SU-DHL-6 (cell line): ENCODE results near the gene PRPF8.

ENCODE experiments used
- H2AFZ ChIP-seq: fragments of 200-600 bp; sonication (generic); 2 replicates; pipeline ENCODE4 v1.6.1; 2014; ENCODE audit warnings: low read depth, mild to moderate bottlenecking, moderate library complexity, mixed read lengths, antibody characterized with exemption, low read length; ENCODE audit not compliant: severe bottlenecking
- H3F3A ChIP-seq: fragments of 200-600 bp; shearing (Covaris generic); 2 replicates; pipeline ENCODE4 v1.6.0; 2016; ENCODE audit warnings: antibody characterized with exemption, mild to moderate bottlenecking; ENCODE audit not compliant: insufficient read depth
- H3K27ac ChIP-seq: fragments of 200-600 bp; sonication (generic); 2 replicates; pipeline ENCODE4 v1.5.1; 2016; ENCODE audit warnings: low read depth, mild to moderate bottlenecking, low read length, moderate library complexity, mixed read lengths
- H3K27me3 ChIP-seq: fragments of 200-600 bp; sonication (generic), shearing (Covaris generic); 2 replicates; pipeline ENCODE4 v1.6.0; 2014; ENCODE audit warnings: mild to moderate bottlenecking, low read length
- H3K36me3 ChIP-seq: fragments of 200-600 bp; sonication (generic); 2 replicates; pipeline ENCODE4 v1.6.1; 2014; ENCODE audit warnings: mild to moderate bottlenecking, low read length, mixed read lengths
- H3K4me2 ChIP-seq: fragments of 300-600, 200-600 bp; shearing (Covaris generic), sonication (generic); 2 replicates; pipeline ENCODE4 v1.6.0; 2014; ENCODE audit warnings: low read length, low read depth, mild to moderate bottlenecking; ENCODE audit not compliant: poor library complexity, severe bottlenecking
- H3K4me3 ChIP-seq: fragments of 200-600 bp; sonication (generic); 2 replicates; pipeline ENCODE4 v1.5.1; 2014; ENCODE audit warnings: antibody characterized with exemption, low read length, mild to moderate bottlenecking, mixed read lengths; ENCODE audit not compliant: insufficient read depth, poor library complexity, severe bottlenecking
- H3K79me2 ChIP-seq: fragments of 200-600 bp; sonication (generic); 2 replicates; pipeline ENCODE4 v1.6.1; 2014; ENCODE audit warnings: mild to moderate bottlenecking, low read length, moderate library complexity; ENCODE audit not compliant: insufficient read depth
- H3K9ac ChIP-seq: fragments of 200-600 bp; sonication (generic); 2 replicates; pipeline ENCODE4 v1.7.0; 2014; ENCODE audit warnings: mild to moderate bottlenecking, low read length
- H3K9me2 ChIP-seq: fragments of 200-600 bp; sonication (generic); replicated peaks from 2 replicates; pipeline ENCODE4 v1.6.1; 2014; ENCODE audit warnings: low read length; ENCODE audit not compliant: insufficient read depth
- H3K9me3 ChIP-seq: fragments of 200-600 bp; sonication (generic); 2 replicates; pipeline ENCODE4 v1.6.1; 2014; ENCODE audit warnings: low read length, mixed read lengths; ENCODE audit not compliant: insufficient read depth
- H4K20me1 ChIP-seq: fragments of 200-600 bp; sonication (generic); 2 replicates; pipeline ENCODE4 v1.6.1; 2014; ENCODE audit warnings: low read depth, mild to moderate bottlenecking, antibody characterized with exemption, low read length, moderate library complexity, mixed read lengths
- EZH2phosphoT487 ChIP-seq: fragments of 200-600 bp; sonication (generic), shearing (Covaris generic); conservative IDR thresholded peaks from 2 replicates; pipeline ENCODE4 v1.6.1; 2018; ENCODE audit warnings: mild to moderate bottlenecking, antibody characterized with exemption, low read length, moderate library complexity, mixed read lengths
- TF ChIP-seq, protein P1 (sequence below): fragments of 200-600 bp; sonication (generic); IDR thresholded peaks from one replicate; pipeline ENCODE4 v1.5.1; 2017; ENCODE audit warnings: antibody characterized with exemption, mild to moderate bottlenecking, low read length, moderate library complexity; ENCODE audit not compliant: insufficient read depth, poor library complexity, severe bottlenecking

The PRPF8 gene

DNA sequence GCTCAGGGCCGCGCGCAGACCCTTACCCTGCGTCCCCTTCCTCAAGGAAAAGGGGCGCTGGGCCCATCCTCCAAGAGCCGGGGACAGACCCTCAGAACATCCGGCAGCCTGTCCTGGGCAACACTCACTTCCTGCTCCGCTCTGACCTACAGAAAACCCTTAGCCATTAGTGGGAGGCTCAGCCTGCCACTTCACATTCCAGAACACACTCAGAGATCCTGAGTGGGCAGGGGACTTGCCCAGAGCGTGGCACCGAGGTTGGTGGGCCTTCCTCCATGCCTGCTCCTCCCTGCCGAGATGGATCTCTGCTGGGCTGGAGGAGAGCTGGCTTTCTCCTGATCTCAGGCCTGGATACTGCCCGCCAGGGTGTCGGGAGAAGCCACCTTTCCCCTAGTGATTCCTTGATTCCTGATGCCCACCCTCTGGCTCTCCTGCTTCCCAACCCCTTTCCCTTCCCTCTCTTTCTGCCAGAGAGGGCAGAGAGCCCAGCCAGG, 40.6 kb downstream of the PRPF8 start:
- no peak overlapping the region for H3K27ac ChIP-seq
- H3K9ac ChIP-seq, result 0 out of 2 replicates have a peak overlapping the region, but pooled peaks have one; percentile 19
- H3K4me2 ChIP-seq, result peak overlapping the region; percentile 47
- H3K36me3 ChIP-seq, result no peaks in the 10 kb centered on the region
- H3K9me3 ChIP-seq, result no peaks in the 10 kb centered on the region
- H3F3A ChIP-seq, result no peaks in the 10 kb centered on the region
- no peaks in the 10 kb centered on the region for H3K79me2 ChIP-seq
- H2AFZ ChIP-seq, result no peak overlapping the region
- H3K27me3 ChIP-seq, result no peaks in the 10 kb centered on the region
- H3K4me3 ChIP-seq, result no peak overlapping the region
- no peaks in the 10 kb centered on the region for H4K20me1 ChIP-seq
- TF ChIP-seq, protein P1, sequence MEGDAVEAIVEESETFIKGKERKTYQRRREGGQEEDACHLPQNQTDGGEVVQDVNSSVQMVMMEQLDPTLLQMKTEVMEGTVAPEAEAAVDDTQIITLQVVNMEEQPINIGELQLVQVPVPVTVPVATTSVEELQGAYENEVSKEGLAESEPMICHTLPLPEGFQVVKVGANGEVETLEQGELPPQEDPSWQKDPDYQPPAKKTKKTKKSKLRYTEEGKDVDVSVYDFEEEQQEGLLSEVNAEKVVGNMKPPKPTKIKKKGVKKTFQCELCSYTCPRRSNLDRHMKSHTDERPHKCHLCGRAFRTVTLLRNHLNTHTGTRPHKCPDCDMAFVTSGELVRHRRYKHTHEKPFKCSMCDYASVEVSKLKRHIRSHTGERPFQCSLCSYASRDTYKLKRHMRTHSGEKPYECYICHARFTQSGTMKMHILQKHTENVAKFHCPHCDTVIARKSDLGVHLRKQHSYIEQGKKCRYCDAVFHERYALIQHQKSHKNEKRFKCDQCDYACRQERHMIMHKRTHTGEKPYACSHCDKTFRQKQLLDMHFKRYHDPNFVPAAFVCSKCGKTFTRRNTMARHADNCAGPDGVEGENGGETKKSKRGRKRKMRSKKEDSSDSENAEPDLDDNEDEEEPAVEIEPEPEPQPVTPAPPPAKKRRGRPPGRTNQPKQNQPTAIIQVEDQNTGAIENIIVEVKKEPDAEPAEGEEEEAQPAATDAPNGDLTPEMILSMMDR, result no peak
- TF ChIP-seq EZH2phosphoT487, result no peak
- H3K9me2 ChIP-seq, result no peaks in the 10 kb centered on the region

DNA sequence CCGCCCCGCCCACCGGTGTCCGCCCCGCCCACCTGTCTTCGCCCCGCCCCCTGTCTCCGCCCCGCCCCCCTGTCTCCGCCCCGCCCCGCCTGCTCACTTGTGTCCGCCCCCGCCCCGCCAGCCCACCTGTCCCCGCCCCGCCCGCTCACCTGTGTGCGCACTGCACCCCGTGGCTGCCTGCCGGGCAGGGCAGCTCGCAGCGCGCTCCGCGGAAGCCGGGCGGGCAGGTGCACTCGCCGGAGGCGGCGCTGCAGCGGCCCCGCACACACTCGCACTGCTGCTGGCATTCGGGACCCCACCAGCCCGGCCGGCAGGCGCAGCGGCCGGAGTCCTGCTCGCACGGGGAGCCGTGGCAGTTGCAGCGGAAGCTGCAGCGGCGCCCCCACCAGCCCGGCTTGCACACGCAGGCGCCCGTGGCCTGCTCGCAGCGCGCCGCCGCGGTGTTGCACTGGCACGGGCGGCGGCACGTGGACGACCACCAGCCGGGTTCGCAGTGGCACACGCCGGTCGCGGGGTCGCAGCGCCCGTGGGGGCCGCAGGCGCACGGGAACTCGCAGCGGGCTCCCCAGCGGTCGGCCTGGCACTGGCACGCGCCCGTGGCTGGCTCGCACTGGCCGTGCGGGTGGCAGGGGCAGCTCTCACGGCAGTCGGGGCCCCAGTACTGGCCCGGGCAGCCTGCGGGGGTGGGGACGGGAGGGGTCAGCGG, 41.2 kb downstream of the PRPF8 start:
- Histone ChIP-seq H3K4me2 (peak overlapping the region; percentile 47), H2AFZ (no peak overlapping the region)
- TF ChIP-seq, protein P1, result peak; percentile 14
- no peak for TF ChIP-seq EZH2phosphoT487

DNA sequence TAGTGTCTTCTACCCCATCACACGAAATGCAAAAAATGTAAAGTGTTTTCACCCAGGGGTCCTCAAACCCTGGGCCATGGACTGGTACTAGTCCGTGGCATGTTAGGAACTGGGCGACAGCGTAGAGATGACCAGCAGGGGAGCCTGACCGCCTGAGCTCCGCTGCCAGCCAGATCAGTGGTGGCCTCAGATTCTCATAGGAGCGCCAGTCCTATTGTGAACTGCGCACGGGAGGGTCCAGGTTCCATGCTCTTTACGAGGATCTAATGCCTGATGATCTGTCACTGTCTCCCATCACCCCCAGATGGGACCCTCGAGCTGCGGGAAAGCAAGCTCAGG, 43.6 kb downstream of the PRPF8 start:
- Histone ChIP-seq H3K4me3 (no peak overlapping the region), H3K27ac (no peak overlapping the region), H3K27me3 (no peaks in the 10 kb centered on the region), H3K9me3 (no peaks in the 10 kb centered on the region), H2AFZ (no peak overlapping the region), H3F3A (no peaks in the 10 kb centered on the region), H3K4me2 (no peak overlapping the region), H3K79me2 (no peaks in the 10 kb centered on the region), H3K36me3 (no peaks in the 10 kb centered on the region), H3K9ac (no peak overlapping the region), H4K20me1 (no peaks in the 10 kb centered on the region), H3K9me2 (no peaks in the 10 kb centered on the region)
- no peak for TF ChIP-seq EZH2phosphoT487
- TF ChIP-seq, protein P1, result no peak

More for the DNA sequence above, 41.2 kb downstream of the PRPF8 start:
- Histone ChIP-seq H3K9me3 (no peaks in the 10 kb centered on the region), H4K20me1 (no peaks in the 10 kb centered on the region), H3K27ac (no peak overlapping the region), H3K36me3 (no peaks in the 10 kb centered on the region), H3K9me2 (no peaks in the 10 kb centered on the region), H3K27me3 (no peaks in the 10 kb centered on the region), H3K79me2 (no peaks in the 10 kb centered on the region), H3K4me3 (peak overlapping the region; percentile 35), H3K9ac (peak overlapping the region; percentile 19; the same call in 1 of the 2 replicates), H3F3A (no peaks in the 10 kb centered on the region)
